ENCODE measurements around the gene PQBP1.
"Not testable (repeated sequence)": the region's sequence is repeated elsewhere in the genome, so short reads cannot be mapped to it uniquely, and the experiment has no call there.

Gene PQBP1

GRCh38 chrX:48854898-48855297, 42.8 kb upstream of the PQBP1 start:
- TF ChIP-seq, protein P1, sequence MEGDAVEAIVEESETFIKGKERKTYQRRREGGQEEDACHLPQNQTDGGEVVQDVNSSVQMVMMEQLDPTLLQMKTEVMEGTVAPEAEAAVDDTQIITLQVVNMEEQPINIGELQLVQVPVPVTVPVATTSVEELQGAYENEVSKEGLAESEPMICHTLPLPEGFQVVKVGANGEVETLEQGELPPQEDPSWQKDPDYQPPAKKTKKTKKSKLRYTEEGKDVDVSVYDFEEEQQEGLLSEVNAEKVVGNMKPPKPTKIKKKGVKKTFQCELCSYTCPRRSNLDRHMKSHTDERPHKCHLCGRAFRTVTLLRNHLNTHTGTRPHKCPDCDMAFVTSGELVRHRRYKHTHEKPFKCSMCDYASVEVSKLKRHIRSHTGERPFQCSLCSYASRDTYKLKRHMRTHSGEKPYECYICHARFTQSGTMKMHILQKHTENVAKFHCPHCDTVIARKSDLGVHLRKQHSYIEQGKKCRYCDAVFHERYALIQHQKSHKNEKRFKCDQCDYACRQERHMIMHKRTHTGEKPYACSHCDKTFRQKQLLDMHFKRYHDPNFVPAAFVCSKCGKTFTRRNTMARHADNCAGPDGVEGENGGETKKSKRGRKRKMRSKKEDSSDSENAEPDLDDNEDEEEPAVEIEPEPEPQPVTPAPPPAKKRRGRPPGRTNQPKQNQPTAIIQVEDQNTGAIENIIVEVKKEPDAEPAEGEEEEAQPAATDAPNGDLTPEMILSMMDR (conservative IDR thresholded peaks at IDR 0.05; ENCODE audit: low read length): peak; percentile 40
- TF ChIP-seq EZH2phosphoT487 (IDR thresholded peaks at IDR 0.05; ENCODE audit: borderline replicate concordance): no peak

GRCh38 chrX:48864210-48864609, 33.5 kb upstream of the PQBP1 start:
- Histone ChIP-seq H3K4me3 (ENCODE audit: low read length, poor library complexity, severe bottlenecking) (no peak overlapping the region), H3K9ac (ENCODE audit: low read depth, low read length, poor library complexity, severe bottlenecking) (no peak overlapping the region), H3K27me3 (ENCODE audit: insufficient read depth, low read length, poor library complexity, severe bottlenecking) (no peaks in the 10 kb centered on the region), H3K36me3 (ENCODE audit: insufficient read depth, low read length) (no peaks in the 10 kb centered on the region), H3K9me3 (ENCODE audit: insufficient read depth, low read depth, low read length) (no peaks in the 10 kb centered on the region), H3K4me2 (ENCODE audit: low read depth, low read length, poor library complexity, severe bottlenecking) (no peak overlapping the region), H2AFZ (ENCODE audit: low read length) (no peak overlapping the region), H4K20me1 (ENCODE audit: insufficient read depth, low read length, poor library complexity, severe bottlenecking) (no peaks in the 10 kb centered on the region), H3K9me2 (replicated peaks; ENCODE audit: low read depth, low read length) (no peaks in the 10 kb centered on the region), H3F3A (ENCODE audit: low read depth) (no peaks in the 10 kb centered on the region), H3K4me1 (ENCODE audit: insufficient read depth, low read length, poor library complexity, severe bottlenecking) (no peaks in the 10 kb centered on the region), H3K79me2 (ENCODE audit: insufficient read depth, low read length) (no peaks in the 10 kb centered on the region)
- no peak for TF ChIP-seq EZH2phosphoT487 (IDR thresholded peaks at IDR 0.05; ENCODE audit: borderline replicate concordance)
- TF ChIP-seq, protein P1 (conservative IDR thresholded peaks at IDR 0.05; ENCODE audit: low read length): no peak

More at GRCh38 chrX:48854898-48855297, 42.8 kb upstream of the PQBP1 start:
- Histone ChIP-seq H3K4me3 (ENCODE audit: low read length, poor library complexity, severe bottlenecking) (no peak overlapping the region), H3K36me3 (ENCODE audit: insufficient read depth, low read length) (no peaks in the 10 kb centered on the region), H3K9ac (ENCODE audit: low read depth, low read length, poor library complexity, severe bottlenecking) (no peak overlapping the region), H2AFZ (ENCODE audit: low read length) (no peak overlapping the region), H3K4me2 (ENCODE audit: low read depth, low read length, poor library complexity, severe bottlenecking) (no peak overlapping the region), H3K4me1 (ENCODE audit: insufficient read depth, low read length, poor library complexity, severe bottlenecking) (no peaks in the 10 kb centered on the region), H3K9me2 (replicated peaks; ENCODE audit: low read depth, low read length) (no peaks in the 10 kb centered on the region), H3K9me3 (ENCODE audit: insufficient read depth, low read depth, low read length) (no peaks in the 10 kb centered on the region), H3K27me3 (ENCODE audit: insufficient read depth, low read length, poor library complexity, severe bottlenecking) (no peaks in the 10 kb centered on the region), H4K20me1 (ENCODE audit: insufficient read depth, low read length, poor library complexity, severe bottlenecking) (no peaks in the 10 kb centered on the region), H3K79me2 (ENCODE audit: insufficient read depth, low read length) (no peaks in the 10 kb centered on the region), H3F3A (ENCODE audit: low read depth) (no peaks in the 10 kb centered on the region)

- not testable (repeated sequence) for H3K4me1 ChIP-seq (ENCODE audit: insufficient read depth, low read length, poor library complexity, severe bottlenecking); H3K4me2 ChIP-seq (ENCODE audit: low read depth, low read length, poor library complexity, severe bottlenecking)
Observed at GRCh38 chrX:48872017-48872416, 25.7 kb upstream of the PQBP1 start.

DNA sequence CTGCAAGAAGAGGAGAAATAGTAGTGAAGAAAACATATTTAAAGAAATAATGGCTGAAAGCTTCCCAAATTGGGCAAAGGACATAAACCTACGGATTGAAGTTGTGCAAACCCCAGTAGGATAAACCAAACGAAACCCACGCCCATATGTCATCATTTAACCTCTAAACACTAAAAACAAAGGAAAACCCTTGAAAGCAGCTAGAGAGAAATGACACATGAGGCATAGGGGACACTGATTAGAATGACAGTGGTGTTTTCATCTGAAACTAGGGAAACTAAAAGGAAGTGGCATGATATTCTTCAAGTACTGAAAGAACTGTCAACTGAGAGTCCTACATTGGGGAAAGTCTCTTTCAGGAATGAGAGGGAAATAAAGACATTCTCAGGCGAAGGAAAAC, 20.8 kb upstream of the PQBP1 start:
- H3K9ac ChIP-seq (ENCODE audit: low read depth, low read length, poor library complexity, severe bottlenecking); H3K9me3 ChIP-seq (ENCODE audit: insufficient read depth, low read depth, low read length); H3K4me1 ChIP-seq (ENCODE audit: insufficient read depth, low read length, poor library complexity, severe bottlenecking); H2AFZ ChIP-seq (ENCODE audit: low read length); H3K9me2 ChIP-seq (replicated peaks; ENCODE audit: low read depth, low read length); H3K79me2 ChIP-seq (ENCODE audit: insufficient read depth, low read length); H3K27me3 ChIP-seq (ENCODE audit: insufficient read depth, low read length, poor library complexity, severe bottlenecking); H3K4me2 ChIP-seq (ENCODE audit: low read depth, low read length, poor library complexity, severe bottlenecking); H3K4me3 ChIP-seq (ENCODE audit: low read length, poor library complexity, severe bottlenecking); H3F3A ChIP-seq (ENCODE audit: low read depth); H4K20me1 ChIP-seq (ENCODE audit: insufficient read depth, low read length, poor library complexity, severe bottlenecking); H3K36me3 ChIP-seq (ENCODE audit: insufficient read depth, low read length): not testable (repeated sequence)

More at GRCh38 chrX:48872017-48872416, 25.7 kb upstream of the PQBP1 start:
- not testable (repeated sequence) for H3K9me3 ChIP-seq (ENCODE audit: insufficient read depth, low read depth, low read length); H3F3A ChIP-seq (ENCODE audit: low read depth); H3K4me3 ChIP-seq (ENCODE audit: low read length, poor library complexity, severe bottlenecking); H3K9me2 ChIP-seq (replicated peaks; ENCODE audit: low read depth, low read length); H3K9ac ChIP-seq (ENCODE audit: low read depth, low read length, poor library complexity, severe bottlenecking); H3K27me3 ChIP-seq (ENCODE audit: insufficient read depth, low read length, poor library complexity, severe bottlenecking); H2AFZ ChIP-seq (ENCODE audit: low read length); H4K20me1 ChIP-seq (ENCODE audit: insufficient read depth, low read length, poor library complexity, severe bottlenecking); H3K79me2 ChIP-seq (ENCODE audit: insufficient read depth, low read length); H3K36me3 ChIP-seq (ENCODE audit: insufficient read depth, low read length)

All from Loucy (cell line).